H1 (cell line): Measurements from ENCODE around the gene ZNF213. TPM values are rescaled to one million over a fixed set of nuclear protein-coding genes. Genes with fewer than 3 reads are reported as not detected.

Experiments used
- ATF2 ChIP-seq: IDR thresholded peaks from 2 replicates; pipeline ENCODE4 v1.6.1; 2012; ENCODE audit warnings: low read length, inconsistent platforms
- CBX8 ChIP-seq: fragments of 300-800, 300-1000 bp; sonication (generic); IDR thresholded peaks from 2 replicates; pipeline ENCODE4 v1.7.1; 2016; ENCODE audit warnings: low read depth, low read length, borderline replicate concordance
- EP300 ChIP-seq, 2 experiments: IDR thresholded peaks; 1 replicate in 1 of 2; 2 replicates in 1 of 2; pipeline ENCODE4 v1.6.1; 2011 to 2012; ENCODE audit warnings: low read depth in 2 of 2, low read length in 2 of 2, mild to moderate bottlenecking in 2 of 2, borderline replicate concordance in 1 of 2, inconsistent platforms in 1 of 2, moderate library complexity in 1 of 2
- KDM1A ChIP-seq: fragments of 200-600, 300-600 bp; sonication (generic); IDR thresholded peaks from 2 replicates; pipeline ENCODE4 v1.7.1; 2016; ENCODE audit warnings: mild to moderate bottlenecking, low read length, borderline replicate concordance
- NANOG ChIP-seq: IDR thresholded peaks from 2 replicates; pipeline ENCODE4 v1.6.1; 2011; ENCODE audit warnings: low read length, low read depth, mild to moderate bottlenecking, inconsistent platforms; ENCODE audit not compliant: insufficient read depth, poor library complexity, severe bottlenecking
- POLR2AphosphoS5 ChIP-seq: IDR thresholded peaks from 2 replicates; pipeline ENCODE4 v1.6.1; 2011; ENCODE audit warnings: low read depth, low read length
- RAD21 ChIP-seq, 2 experiments: IDR thresholded peaks in 1 of 2; conservative IDR thresholded peaks in 1 of 2; 2 replicates each; pipeline ENCODE4 v1.6.1; 2011; ENCODE audit warnings: low read depth in 2 of 2, low read length in 2 of 2, improper control_type of control experiment in 1 of 2, inconsistent platforms in 1 of 2, mild to moderate bottlenecking in 1 of 2, moderate library complexity in 1 of 2
- RNF2 ChIP-seq: fragments of 200-900, 300-1000 bp; sonication (generic); IDR thresholded peaks from 2 replicates; pipeline ENCODE4 v1.7.1; 2016; ENCODE audit warnings: borderline replicate concordance, low read depth, mild to moderate bottlenecking, antibody characterized with exemption, low read length; ENCODE audit not compliant: poor library complexity, severe bottlenecking; ENCODE audit errors: missing control alignments
- SAP30 ChIP-seq: fragments of 300-600 bp; sonication (generic); IDR thresholded peaks from 2 replicates; pipeline ENCODE4 v1.7.1; 2012; ENCODE audit warnings: low read length, moderate library complexity, mild to moderate bottlenecking, inconsistent platforms; ENCODE audit not compliant: insufficient read depth, insufficient replicate concordance
- SIN3A ChIP-seq, 2 experiments: IDR thresholded peaks in 1 of 2; conservative IDR thresholded peaks in 1 of 2; 2 replicates each; pipeline ENCODE4 v1.6.1; 2011 to 2012; ENCODE audit warnings: low read length in 2 of 2, improper control_type of control experiment in 1 of 2, low read depth in 1 of 2, mild to moderate bottlenecking in 1 of 2
- SP1 ChIP-seq: IDR thresholded peaks from 2 replicates; pipeline ENCODE4 v1.6.1; 2011; ENCODE audit warnings: low read depth, low read length
- SRF ChIP-seq: IDR thresholded peaks from 2 replicates; pipeline ENCODE4 v1.6.1; 2011; ENCODE audit warnings: mild to moderate bottlenecking, low read depth, low read length, moderate library complexity
- SUZ12 ChIP-seq: fragments of 200-600 bp; sonication (generic); IDR thresholded peaks from 2 replicates; pipeline ENCODE4 v1.6.1; 2012; ENCODE audit warnings: mild to moderate bottlenecking, inconsistent platforms, low read length, moderate library complexity, mixed read lengths
- TCF12 ChIP-seq: IDR thresholded peaks from 2 replicates; pipeline ENCODE4 v1.6.1; 2011; ENCODE audit warnings: low read depth, mild to moderate bottlenecking, low read length
- USF2 ChIP-seq: IDR thresholded peaks from 2 replicates; pipeline ENCODE4 v1.6.1; 2011; ENCODE audit warnings: low read length, improper control_type of control experiment
- YY1 ChIP-seq: IDR thresholded peaks from 2 replicates; pipeline ENCODE4 v1.6.1; 2011; ENCODE audit warnings: low read depth, mild to moderate bottlenecking, low read length
- ZNF274 ChIP-seq: IDR thresholded peaks from 2 replicates; pipeline ENCODE4 v1.7.0; 2012; ENCODE audit warnings: low read length, borderline replicate concordance; ENCODE audit errors: extremely low read depth
- polyA plus RNA-seq, 7 experiments: library from polyadenylated mRNA; depleted of rRNA in 3 of 7; stranded (reverse) in 5 of 7; unstranded in 2 of 7; fragments of >200 nt in 5 of 7; fragments of 200-250 nt in 2 of 7; gene quantifications; 1 replicate in 5 of 7; 2 replicates in 1 of 7; 4 replicates in 1 of 7; pipeline versions ENCODE4 v1.2.1 to v1.2.3, GENCODE V29; 2011 to 2013; ENCODE audit warnings: missing spikeins in 2 of 7, mixed read lengths in 2 of 7
- total RNA-seq: library from RNA; stranded (reverse); fragmentation: NEBNext Ultra II Directional; extraction: Animal tissue kit (Norgen Biotek cat#: 25700); gene quantifications from 2 replicates; pipeline ENCODE4 v1.2.1, GENCODE V29; 2021
- TF ChIP-seq, protein P1 (sequence below): IDR thresholded peaks from 2 replicates; pipeline ENCODE4 v1.6.1; 2012; ENCODE audit warnings: inconsistent platforms

Gene ZNF213
- total and polyA plus RNA-seq, 2 of the 8 experiments (the other 6 are each of a cell fraction or from before 2014, with no cell fraction given) = 1.6 to 6.9 TPM

DNA sequence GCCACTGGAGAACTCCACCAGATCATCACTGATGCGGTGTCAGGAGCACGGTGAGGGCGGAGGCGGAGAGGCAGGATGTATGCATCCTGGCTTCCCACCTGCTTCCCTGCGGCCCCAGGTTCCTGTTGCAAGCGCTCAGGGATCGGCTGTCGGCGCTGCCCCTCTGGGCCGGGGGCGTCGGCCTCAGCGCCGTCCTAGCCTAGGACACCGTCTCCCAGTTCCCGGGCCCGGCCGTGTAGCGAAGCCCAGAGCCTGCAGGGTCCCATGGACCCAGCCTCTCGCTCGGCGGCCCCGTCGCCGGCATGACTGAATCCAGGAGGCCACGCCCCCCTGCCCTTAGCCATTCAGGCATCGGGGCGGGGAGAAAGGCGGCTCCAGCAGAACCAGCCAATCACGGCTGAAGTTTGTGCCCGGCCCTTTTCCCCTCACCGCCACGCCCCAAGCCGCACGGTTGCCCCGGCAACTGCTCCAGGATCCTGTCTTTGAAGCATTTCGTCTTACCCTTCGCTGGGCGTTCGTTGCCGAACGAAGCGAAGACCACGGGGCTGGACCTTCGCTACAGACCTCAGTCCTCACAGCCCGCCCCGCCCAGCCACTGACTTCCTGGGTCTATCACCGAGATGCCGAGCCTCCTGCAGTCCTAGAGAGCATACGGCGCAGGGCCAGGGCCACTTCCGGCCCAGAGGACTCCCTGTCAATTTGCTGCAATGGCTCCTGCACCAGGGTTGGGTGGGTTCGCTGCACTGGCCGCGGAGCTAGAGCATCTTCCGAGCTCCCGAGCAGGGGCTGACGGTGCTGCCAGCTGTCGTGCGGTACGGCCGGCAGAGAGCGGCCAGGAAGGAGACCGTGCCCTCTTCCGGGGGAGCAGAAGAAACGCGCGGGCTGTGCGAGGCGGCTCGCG lies 10.6 kb upstream of the ZNF213 start (continued):
- TF ChIP-seq SRF (no peak), KDM1A (no peak), CBX8 (no peak), EP300 (IDR thresholded peaks at IDR 0.05; ENCODE audit: borderline replicate concordance in 1 of 2, low read depth in 2 of 2, low read length in 2 of 2) (no peak), SAP30 (peak; percentile 71), SP1 (peak; percentile 67; the same call in 1 of the 2 replicates), RNF2 (no peak), ATF2 (peak; percentile 47; the same call in 1 of the 2 replicates), YY1 (peak; percentile 68; the same call in 1 of the 2 replicates), SIN3A (conservative IDR thresholded peaks at IDR 0.05 in 1 of 2, IDR thresholded peaks at IDR 0.05 in 1 of 2; ENCODE audit: low read depth in 1 of 2, low read length in 2 of 2) (peak; percentile 92 to 93; a peak in 2 of 4 replicates), ZNF274 (no peak), SUZ12 (no peak), TCF12 (no peak), POLR2AphosphoS5 (0 out of 2 replicates have a peak, but pooled peaks have one; percentile 25), NANOG (no peak), RAD21 (IDR thresholded peaks at IDR 0.05 in 1 of 2, conservative IDR thresholded peaks at IDR 0.05 in 1 of 2; ENCODE audit: low read depth in 2 of 2, low read length in 2 of 2) (peak in 1 of 2 experiments; percentile 21; a peak in 1 of 4 replicates), USF2 (no peak)
- TF ChIP-seq, protein P1, sequence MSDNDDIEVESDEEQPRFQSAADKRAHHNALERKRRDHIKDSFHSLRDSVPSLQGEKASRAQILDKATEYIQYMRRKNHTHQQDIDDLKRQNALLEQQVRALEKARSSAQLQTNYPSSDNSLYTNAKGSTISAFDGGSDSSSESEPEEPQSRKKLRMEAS = peak; percentile 5; the same call in 1 of the 2 replicates
